ENCODE measurements around the gene CCNDBP1.

GRCh38 chr15:43190178-43190577 lies 5.0 kb downstream of the CCNDBP1 start:
- TF ChIP-seq SUZ12 (IDR thresholded peaks at IDR 0.05; ENCODE audit: extremely low read depth, insufficient read depth, insufficient read length): no peak
- no peak for TF ChIP-seq YY1 (IDR thresholded peaks at IDR 0.05; ENCODE audit: insufficient read depth, insufficient read length)
